Peyer's patch (tissue), 4 donors: ENCODE results near the gene KCNE1.

Experiments
- CTCF ChIP-seq, 6 experiments: fragments of 450-650 bp in 4 of 6; fragments of 200-600 bp in 2 of 6; sonication (generic) in 1 of 6; IDR thresholded peaks; one replicate each; pipeline ENCODE4 v1.5.1; 2017 to 2019; ENCODE audit warnings: antibody characterized with exemption in 6 of 6, mild to moderate bottlenecking in 3 of 6, moderate library complexity in 1 of 6
- POLR2A ChIP-seq, 2 donors: fragments of 450-650 bp; IDR thresholded peaks; one replicate each; pipeline ENCODE4 v1.5.1; 2017; ENCODE audit warnings: antibody characterized with exemption in 2 of 2, mild to moderate bottlenecking in 2 of 2, moderate library complexity in 2 of 2

GRCh38 chr21:34528131-34528561 lies 16.1 kb upstream of the KCNE1 start:
- no peak for TF ChIP-seq CTCF (IDR thresholded peaks at IDR 0.05)
- TF ChIP-seq POLR2A (IDR thresholded peaks at IDR 0.05) = no peak
